OCI-LY7 (cell line): ENCODE results near the gene ZNF616. TPM values are rescaled to one million over a fixed set of nuclear protein-coding genes. Genes with fewer than 3 reads are reported as not detected.

Source experiments
- BruUV-seq: library from RNA; stranded (reverse); fragments of 400-500 nt; replicated peaks from 2 replicates; lab custom pipeline; 2021; lab: Mats Ljungman, UMichigan
- CTCF ChIA-PET: fragments of 300-600 bp; sonication (Branson Sonifier 250); formaldehyde crosslinking; loops from one replicate; lab custom pipeline; 2022; ENCODE audit warnings: antibody characterized with exemption; ENCODE audit not compliant: unreplicated experiment; lab: Charles Lee
- POLR2A ChIA-PET: fragments of 300-600 bp; sonication (Branson Sonifier 250); formaldehyde crosslinking; loops from one replicate; lab custom pipeline; 2022; ENCODE audit warnings: antibody characterized with exemption; lab: Charles Lee
- DNase-seq: peaks from one replicate; pipeline ENCODE4 v3.0.0-alpha.2; 2015; ENCODE audit warnings: low spot score
- H2AFZ ChIP-seq: fragments of 200-600 bp; sonication (generic), shearing (Covaris generic); 2 replicates; pipeline ENCODE4 v1.6.1; 2014; ENCODE audit warnings: mild to moderate bottlenecking, antibody characterized with exemption, low read length, moderate library complexity
- H3K27ac ChIP-seq: fragments of 200-600 bp; sonication (generic); 2 replicates; pipeline ENCODE4 v1.5.1; 2014; ENCODE audit warnings: mixed run types, low read depth, mild to moderate bottlenecking, moderate library complexity, low read length, inconsistent platforms; ENCODE audit not compliant: poor library complexity, severe bottlenecking
- H3K36me3 ChIP-seq: fragments of 200-600 bp; sonication (generic); 2 replicates; pipeline ENCODE4 v1.6.1; 2014; ENCODE audit warnings: mild to moderate bottlenecking, antibody characterized with exemption, low read length, moderate library complexity, mixed read lengths; ENCODE audit not compliant: insufficient read depth
- H3K4me1 ChIP-seq: fragments of 200-600 bp; sonication (generic); 2 replicates; pipeline ENCODE4 v1.5.1; 2014; ENCODE audit warnings: mild to moderate bottlenecking, low read length; ENCODE audit not compliant: insufficient read depth, poor library complexity, severe bottlenecking
- H3K4me2 ChIP-seq: fragments of 200-600 bp; sonication (generic); 2 replicates; pipeline ENCODE4 v1.6.1; 2014; ENCODE audit warnings: mild to moderate bottlenecking, low read length
- H3K4me3 ChIP-seq: fragments of 200-600 bp; sonication (generic); 2 replicates; pipeline ENCODE4 v1.5.1; 2014; ENCODE audit warnings: mild to moderate bottlenecking, low read depth, low read length; ENCODE audit not compliant: poor library complexity, severe bottlenecking
- H3K79me2 ChIP-seq: fragments of 200-600 bp; sonication (generic); 2 replicates; pipeline ENCODE4 v1.6.1; 2016; ENCODE audit warnings: low read depth, mild to moderate bottlenecking, low read length, moderate library complexity, mixed read lengths; ENCODE audit not compliant: insufficient read depth
- H3K9me2 ChIP-seq: fragments of 200-600 bp; sonication (generic); 2 replicates; pipeline ENCODE4 v1.6.1; 2016; ENCODE audit warnings: mild to moderate bottlenecking, low read length, mixed read lengths; ENCODE audit not compliant: insufficient read depth
- H3K9me3 ChIP-seq: fragments of 200-600 bp; sonication (generic); 2 replicates; pipeline ENCODE4 v1.6.1; 2014; ENCODE audit warnings: mild to moderate bottlenecking, mixed run types, low read length, mixed read lengths
- H4K20me1 ChIP-seq: fragments of 200-600 bp; sonication (generic); 2 replicates; pipeline ENCODE4 v1.6.1; 2014; ENCODE audit warnings: mild to moderate bottlenecking, antibody characterized with exemption, low read length, moderate library complexity, mixed read lengths; ENCODE audit not compliant: insufficient read depth
- CTCF ChIP-seq: fragments of 200-600 bp; sonication (generic); conservative IDR thresholded peaks from 2 replicates; pipeline ENCODE4 v1.5.1; 2014; ENCODE audit warnings: mild to moderate bottlenecking, antibody characterized with exemption, low read length, moderate library complexity, mixed read lengths
- EZH2phosphoT487 ChIP-seq: fragments of 200-600 bp; sonication (generic); IDR thresholded peaks from 2 replicates; pipeline ENCODE4 v1.6.1; 2018; ENCODE audit warnings: low read depth, borderline replicate concordance, mild to moderate bottlenecking, mixed run types, antibody characterized with exemption, low read length, moderate library complexity, mixed read lengths
- intact Hi-C: fragments of 100-400 bp; cut with micrococcal nuclease; formaldehyde crosslinking; loops from one replicate; pipeline ENCODE4 v1.10.0; 2022; ENCODE audit not compliant: unreplicated experiment
- total RNA-seq, 2 experiments: library from RNA; depleted of rRNA in 1 of 2; stranded (reverse); fragments of >200 nt in 1 of 2; shearing (Covaris generic) in 1 of 2; gene quantifications; 2 replicates each; pipeline ENCODE4 v1.2.3, GENCODE V29; 2014 to 2022

Gene ZNF616
- total RNA-seq, 2 experiments from 2014 or later, result 3.8 to 7.1 TPM

- POLR2A ChIA-PET, result no interaction called here
- peaks cover 59% of the 10 kb centered on the region for H3K9me3 ChIP-seq
- CTCF ChIA-PET, result no interaction called here
- no peak overlapping the region for H3K27ac ChIP-seq
- intact Hi-C loops, result no loop called here
- H3K36me3 ChIP-seq, result peaks cover 34% of the 10 kb centered on the region
- no peak overlapping the region for H3K4me3 ChIP-seq
- H3K79me2 ChIP-seq, result no peaks in the 10 kb centered on the region
- H2AFZ ChIP-seq, result no peak overlapping the region
- no peaks in the 10 kb centered on the region for H3K4me1 ChIP-seq
- DNase-seq, result no peak
- H3K4me2 ChIP-seq, result no peak overlapping the region
- no peaks in the 10 kb centered on the region for H3K9me2 ChIP-seq
- no peak for TF ChIP-seq CTCF
- no peak for TF ChIP-seq EZH2phosphoT487
- H4K20me1 ChIP-seq, result no peaks in the 10 kb centered on the region
- no TSS peak for BruUV-seq
These were observed 27.1 kb downstream of the ZNF616 start for GRCh38 chr19:52112624-52113023.

GRCh38 chr19:52110780-52111179, 29.0 kb downstream of the ZNF616 start:
- no peak overlapping the region for H2AFZ ChIP-seq

GRCh38 chr19:52102782-52103181, 37.0 kb downstream of the ZNF616 start:
- no TSS peak for BruUV-seq
- no peak for DNase-seq
- H3K4me2 ChIP-seq, result no peak overlapping the region
- no peaks in the 10 kb centered on the region for H3K4me1 ChIP-seq
- ChIA-PET CTCF (no interaction called here), POLR2A (no interaction called here)
- H3K79me2 ChIP-seq, result no peaks in the 10 kb centered on the region
- no peak overlapping the region for H3K27ac ChIP-seq
- no peak overlapping the region for H3K4me3 ChIP-seq
- H3K9me3 ChIP-seq, result peaks cover 5% of the 10 kb centered on the region
- intact Hi-C loops, result no loop called here
- no peaks in the 10 kb centered on the region for H3K36me3 ChIP-seq
- TF ChIP-seq CTCF (no peak), EZH2phosphoT487 (no peak)
- H4K20me1 ChIP-seq, result no peaks in the 10 kb centered on the region
- no peaks in the 10 kb centered on the region for H3K9me2 ChIP-seq
- H2AFZ ChIP-seq, result no peak overlapping the region

More at GRCh38 chr19:52110780-52111179, 29.0 kb downstream of the ZNF616 start:
- CTCF ChIA-PET, result no interaction called here
- Histone ChIP-seq H3K4me2 (no peak overlapping the region), H3K4me3 (no peak overlapping the region), H3K4me1 (no peaks in the 10 kb centered on the region), H3K9me2 (no peaks in the 10 kb centered on the region), H3K9me3 (peaks cover 42% of the 10 kb centered on the region), H4K20me1 (no peaks in the 10 kb centered on the region), H3K27ac (no peak overlapping the region), H3K79me2 (no peaks in the 10 kb centered on the region), H3K36me3 (peaks cover 16% of the 10 kb centered on the region)
- no TSS peak for BruUV-seq
- POLR2A ChIA-PET, result no interaction called here
- DNase-seq, result no peak
- TF ChIP-seq CTCF (no peak), EZH2phosphoT487 (no peak)
- intact Hi-C loops, result no loop called here
